DND-41 (cell line): ENCODE measurements around the gene PAEP.

ENCODE experiments used
- CTCF ChIP-seq: IDR thresholded peaks from 2 replicates; pipeline ENCODE4 v1.5.1; 2012; ENCODE audit warnings: borderline replicate concordance, low read length, moderate library complexity, mild to moderate bottlenecking; ENCODE audit not compliant: poor library complexity, severe bottlenecking; ENCODE audit errors: extremely low read depth
- EZH2 ChIP-seq: IDR thresholded peaks from 3 replicates; pipeline ENCODE4 v1.6.1; 2012; ENCODE audit warnings: borderline replicate concordance, low read depth, mild to moderate bottlenecking, moderate library complexity, low read length, inconsistent platforms; ENCODE audit not compliant: severe bottlenecking

DNA sequence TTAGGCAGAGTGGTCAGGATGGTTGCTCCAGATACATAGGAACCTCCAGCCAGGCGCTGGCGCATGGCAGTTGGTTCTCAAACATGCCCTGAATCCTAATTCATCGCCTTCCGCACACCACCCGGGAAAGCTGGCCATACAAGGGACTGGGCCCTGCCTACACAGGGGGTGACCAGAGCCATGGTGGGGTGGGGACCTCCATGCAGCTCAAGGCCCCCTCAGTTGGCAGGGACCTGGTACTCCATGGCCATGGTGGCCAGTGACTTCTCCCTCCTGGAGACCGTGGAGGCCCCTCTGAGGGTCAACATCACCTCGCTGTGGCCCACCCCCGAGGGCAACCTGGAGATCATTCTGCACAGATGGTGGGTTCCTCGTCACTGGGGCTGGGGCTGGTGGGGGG lies 26.8 kb downstream of the PAEP start:
- TF ChIP-seq CTCF (no peak), EZH2 (no peak)
